ENCODE results near the gene SDR42E2.

DNA sequence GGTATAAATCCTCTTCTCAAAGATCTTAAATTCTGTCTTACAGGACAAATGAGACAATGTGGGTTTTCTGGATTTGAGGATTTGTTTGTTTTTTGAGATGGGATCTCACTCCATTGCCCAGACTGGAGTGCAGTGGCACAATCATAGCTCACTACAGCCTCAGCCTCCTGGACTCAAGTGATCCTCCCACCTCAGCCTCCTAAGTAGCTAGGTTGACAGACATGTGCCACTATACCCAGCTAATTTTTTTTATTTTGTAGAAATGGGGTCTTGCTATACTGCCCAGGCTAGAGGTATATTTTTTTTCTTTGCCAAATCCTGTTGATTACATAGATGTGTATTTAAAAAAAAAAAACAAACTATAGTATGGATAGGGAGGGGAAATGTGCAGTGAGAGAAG, 31.8 kb upstream of the SDR42E2 start:
- TF ChIP-seq, protein P1, sequence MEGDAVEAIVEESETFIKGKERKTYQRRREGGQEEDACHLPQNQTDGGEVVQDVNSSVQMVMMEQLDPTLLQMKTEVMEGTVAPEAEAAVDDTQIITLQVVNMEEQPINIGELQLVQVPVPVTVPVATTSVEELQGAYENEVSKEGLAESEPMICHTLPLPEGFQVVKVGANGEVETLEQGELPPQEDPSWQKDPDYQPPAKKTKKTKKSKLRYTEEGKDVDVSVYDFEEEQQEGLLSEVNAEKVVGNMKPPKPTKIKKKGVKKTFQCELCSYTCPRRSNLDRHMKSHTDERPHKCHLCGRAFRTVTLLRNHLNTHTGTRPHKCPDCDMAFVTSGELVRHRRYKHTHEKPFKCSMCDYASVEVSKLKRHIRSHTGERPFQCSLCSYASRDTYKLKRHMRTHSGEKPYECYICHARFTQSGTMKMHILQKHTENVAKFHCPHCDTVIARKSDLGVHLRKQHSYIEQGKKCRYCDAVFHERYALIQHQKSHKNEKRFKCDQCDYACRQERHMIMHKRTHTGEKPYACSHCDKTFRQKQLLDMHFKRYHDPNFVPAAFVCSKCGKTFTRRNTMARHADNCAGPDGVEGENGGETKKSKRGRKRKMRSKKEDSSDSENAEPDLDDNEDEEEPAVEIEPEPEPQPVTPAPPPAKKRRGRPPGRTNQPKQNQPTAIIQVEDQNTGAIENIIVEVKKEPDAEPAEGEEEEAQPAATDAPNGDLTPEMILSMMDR (conservative IDR thresholded peaks at IDR 0.05 in 1 of 2, IDR thresholded peaks at IDR 0.05 in 1 of 2; ENCODE audit: low read depth in 1 of 2, low read length in 2 of 2): no peak
- no peak for TF ChIP-seq EZH2 (IDR thresholded peaks at IDR 0.05; ENCODE audit: low read length, missing control alignments)

Measured in fibroblast of lung (primary cell).